Anterior cingulate cortex (tissue), 58 donors: Measurements from ENCODE around the gene ZFR.
"Not testable (repeated sequence)": the region's sequence is repeated elsewhere in the genome, so short reads cannot be mapped to it uniquely, and the experiment has no call there.

Experiments used
- DNase-seq, 58 donors: peaks; one replicate each; lab custom pipeline; 2025; lab: John Stamatoyannopoulos, UW

Gene ZFR

DNA sequence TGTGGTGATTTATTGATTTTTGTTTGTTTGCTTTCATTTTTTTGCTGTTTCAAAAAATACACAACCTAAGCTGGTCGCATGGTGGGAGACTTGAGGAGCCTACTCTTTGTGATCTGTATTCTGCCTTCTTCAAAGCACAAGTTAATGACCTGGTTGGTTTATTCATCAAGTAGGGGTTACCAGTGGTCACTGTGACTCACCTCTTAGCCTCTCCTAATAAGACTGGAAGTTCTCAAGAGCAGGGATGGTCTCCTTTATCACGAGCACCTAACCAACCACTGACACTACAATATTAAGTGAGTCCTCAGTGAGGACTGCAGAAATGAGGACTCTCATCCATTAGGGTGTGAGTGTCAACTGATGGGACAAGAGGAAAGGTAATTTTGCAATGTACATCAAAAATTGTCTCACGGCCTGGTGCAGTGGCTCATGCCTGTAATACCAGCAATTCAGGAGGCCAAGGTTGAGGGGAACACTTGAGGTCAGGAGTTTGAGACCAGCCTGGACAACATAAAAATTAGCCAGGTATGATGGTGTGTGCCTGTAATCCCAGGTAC lies 118.2 kb downstream of the ZFR start:
- DNase-seq, result no peak

DNA sequence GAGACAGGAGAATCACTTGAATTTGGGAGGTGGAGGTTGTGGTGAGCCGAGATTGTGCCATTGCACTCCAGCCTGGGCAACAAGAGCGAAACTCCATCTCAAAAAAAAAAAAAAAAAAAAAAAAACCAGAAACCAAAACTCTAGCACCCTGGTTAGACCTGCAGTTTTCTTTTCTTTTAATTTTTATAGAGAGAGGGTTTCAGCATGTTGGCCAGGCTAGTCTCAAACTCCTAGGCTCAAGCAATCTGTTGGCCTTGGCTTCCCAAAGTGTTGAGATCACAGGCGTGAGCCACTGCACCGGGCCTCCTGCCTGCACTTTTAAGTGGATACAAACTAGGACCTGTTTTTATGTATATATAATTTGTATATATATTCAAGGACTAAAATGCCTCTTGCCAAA lies 118.9 kb downstream of the ZFR start:
- DNase-seq, result no peak

- peak in 23 of 58 donors; percentile 6 to 72 (median 26) for DNase-seq
Observed at GRCh38 chr5:32325062-32325461, 119.5 kb downstream of the ZFR start.

- no peak for DNase-seq
Observed at GRCh38 chr5:32323741-32324140, 120.8 kb downstream of the ZFR start.

GRCh38 chr5:32322882-32323281 lies 121.7 kb downstream of the ZFR start:
- DNase-seq, result no peak

DNA sequence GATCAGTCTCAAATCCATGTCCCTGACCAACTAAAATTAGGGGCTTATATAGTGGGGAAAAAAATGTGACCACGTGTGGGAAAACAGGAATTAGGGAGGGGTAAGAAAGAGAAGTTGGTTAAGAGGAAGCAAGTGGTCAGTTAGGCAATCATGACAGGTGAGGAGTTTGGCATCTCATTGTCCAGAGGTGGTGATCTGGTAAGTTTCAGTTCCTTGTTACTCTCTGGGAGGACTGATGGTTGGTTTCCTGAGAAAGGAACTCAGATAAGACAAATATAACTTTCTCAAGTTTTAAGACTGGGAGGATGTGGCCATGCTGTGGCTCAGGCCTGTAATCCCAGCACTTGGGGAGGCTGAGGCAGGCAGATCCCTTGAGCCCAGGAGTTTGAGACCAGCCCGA lies 122.8 kb downstream of the ZFR start:
- not testable (repeated sequence) for DNase-seq

DNA sequence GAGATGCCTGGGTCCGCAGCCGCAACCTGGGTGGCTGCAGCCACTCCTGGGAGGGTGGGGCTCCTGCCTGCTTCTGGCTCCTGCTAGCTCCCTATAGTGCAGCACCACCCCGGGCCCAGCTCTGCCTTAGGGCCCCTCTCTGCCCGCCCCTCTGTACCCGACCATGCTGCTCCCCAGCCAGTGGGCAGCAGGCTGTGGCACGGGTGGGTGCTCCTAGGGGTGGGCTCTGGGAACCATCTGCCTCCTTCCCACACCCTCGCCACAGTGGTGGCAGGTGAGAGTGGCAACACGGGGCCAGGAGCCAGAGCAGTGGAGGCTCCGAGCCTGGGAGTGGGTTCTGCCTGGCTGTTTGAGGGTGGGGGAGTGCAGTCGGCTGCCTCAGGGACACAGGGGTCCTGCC lies 124.0 kb downstream of the ZFR start:
- DNase-seq, result no peak

DNA sequence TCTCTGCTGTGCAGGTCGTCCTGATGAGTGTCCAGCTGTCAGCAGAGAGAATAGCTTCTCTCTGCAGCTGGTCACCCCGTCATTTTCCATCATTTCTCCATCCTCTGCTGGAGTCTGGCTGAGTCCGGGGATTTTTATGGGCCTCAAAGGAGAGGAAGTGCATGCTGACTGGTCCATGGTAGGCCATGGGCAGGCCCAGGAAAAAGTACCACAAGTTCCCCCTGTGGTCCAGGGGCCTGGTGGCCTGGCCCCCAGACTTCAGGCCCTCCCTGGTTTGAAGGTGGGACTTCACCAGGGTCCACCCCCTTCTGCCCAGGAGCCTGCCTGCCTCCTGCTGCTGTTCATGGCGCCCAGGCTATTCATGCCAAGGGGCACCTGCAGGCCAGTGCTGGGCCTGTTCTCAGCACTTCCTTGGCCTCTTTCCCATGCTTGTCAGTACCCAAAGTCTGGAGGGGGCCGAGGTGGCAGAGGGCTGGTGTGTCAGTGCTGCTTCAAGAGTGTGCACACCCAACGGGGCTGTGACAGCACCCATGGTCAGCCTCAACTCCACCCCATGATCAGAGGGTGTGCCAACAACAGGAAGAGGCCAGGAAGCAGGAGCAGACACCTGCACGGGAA lies 124.5 kb downstream of the ZFR start:
- no peak for DNase-seq

DNA sequence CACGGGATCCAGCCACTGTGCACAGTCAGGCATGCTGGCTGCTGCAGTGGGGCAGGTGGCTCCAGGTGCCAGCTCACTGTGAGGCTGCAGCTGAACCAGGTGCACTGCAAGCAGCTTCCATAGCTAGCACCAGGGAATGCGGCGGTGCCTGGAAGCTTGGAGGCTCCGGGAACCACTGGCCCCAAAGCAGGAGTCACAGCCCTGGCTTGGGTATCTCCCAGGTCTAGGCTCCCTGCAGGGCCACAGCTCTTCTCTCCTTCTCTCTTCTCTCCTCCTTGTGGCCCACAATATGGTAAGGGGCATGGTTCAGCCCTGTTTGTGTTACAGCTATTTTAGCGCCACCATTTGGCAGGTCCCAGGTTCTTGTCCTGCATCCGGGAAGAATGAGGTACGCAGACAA lies 125.1 kb downstream of the ZFR start:
- no peak for DNase-seq

DNA sequence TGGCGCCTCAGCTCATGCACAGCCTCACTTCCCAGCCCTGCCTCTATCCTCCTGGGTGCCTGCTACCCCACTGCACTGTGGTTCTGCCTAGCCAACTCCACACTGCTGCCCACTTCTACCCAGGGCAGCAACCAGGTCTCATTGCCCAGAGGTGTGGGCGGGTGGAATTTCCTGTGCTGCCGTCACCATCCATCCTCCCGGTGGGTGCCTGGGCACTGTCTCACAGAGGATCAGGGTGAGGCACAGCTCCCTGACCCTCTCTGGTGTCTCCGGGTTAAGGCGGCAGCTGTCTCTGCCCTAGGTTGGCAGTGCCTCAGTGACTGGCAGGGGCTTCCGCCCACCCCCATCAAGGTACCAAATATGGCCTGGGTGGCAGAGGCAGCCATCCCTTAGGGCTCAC lies 127.5 kb downstream of the ZFR start:
- no peak for DNase-seq

DNA sequence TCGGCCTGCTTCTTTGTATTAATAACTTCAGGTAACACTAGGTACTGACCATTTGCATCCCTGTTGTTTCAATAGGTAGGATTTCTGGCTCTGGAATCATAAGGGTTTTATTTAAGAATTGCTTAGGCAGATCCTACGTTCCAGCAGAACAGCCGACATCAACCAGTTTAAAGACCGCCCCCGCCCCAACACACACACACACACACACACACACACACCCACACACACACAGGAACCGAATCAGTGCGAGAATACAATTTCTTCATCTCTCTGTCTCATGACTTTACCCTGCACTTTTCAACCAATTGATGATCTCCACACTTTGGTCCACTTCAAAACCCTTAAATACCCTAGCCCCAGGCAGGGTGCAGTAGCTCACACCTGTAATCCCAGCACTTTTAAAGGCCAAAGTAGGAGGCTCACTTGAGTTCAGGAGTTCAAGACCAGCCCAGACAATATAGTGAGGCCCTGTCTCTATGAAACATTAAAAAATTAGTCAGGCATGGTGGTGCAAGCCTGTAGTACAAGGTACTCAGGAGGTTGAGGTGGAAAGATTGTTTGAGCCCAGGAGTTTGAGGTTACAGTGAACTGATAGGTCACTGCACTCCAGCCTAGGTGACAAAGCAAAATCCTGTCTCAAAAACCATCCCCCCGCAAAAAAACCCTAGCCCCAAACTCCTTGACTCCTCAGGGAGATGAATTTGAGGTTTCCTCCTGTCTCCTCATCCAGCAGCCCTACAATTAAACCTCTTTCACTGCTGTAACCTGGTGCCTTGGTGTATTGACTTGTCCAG lies 129.1 kb downstream of the ZFR start:
- DNase-seq, result peak in 8 of 58 donors; percentile 8 to 30 (median 14)

DNA sequence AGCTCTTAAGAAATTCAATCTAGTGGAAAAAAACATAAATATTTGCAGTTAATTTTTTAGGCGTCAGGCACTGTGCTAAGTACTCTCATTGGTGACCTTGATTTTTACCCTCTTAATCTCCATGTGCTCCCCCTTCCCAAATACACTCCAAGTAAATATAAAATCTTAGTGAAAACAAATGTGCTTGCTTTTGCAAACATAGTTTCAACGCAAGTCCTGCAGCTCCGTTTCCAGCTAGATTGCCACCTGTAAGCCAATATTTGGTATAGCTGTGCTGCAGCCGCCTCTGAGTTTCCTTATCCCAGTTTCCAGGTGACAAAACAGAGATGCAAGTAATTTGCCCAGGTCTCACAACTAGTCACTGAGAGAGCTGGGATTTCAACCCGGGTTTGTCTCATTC lies 129.9 kb downstream of the ZFR start:
- DNase-seq, result no peak

DNA sequence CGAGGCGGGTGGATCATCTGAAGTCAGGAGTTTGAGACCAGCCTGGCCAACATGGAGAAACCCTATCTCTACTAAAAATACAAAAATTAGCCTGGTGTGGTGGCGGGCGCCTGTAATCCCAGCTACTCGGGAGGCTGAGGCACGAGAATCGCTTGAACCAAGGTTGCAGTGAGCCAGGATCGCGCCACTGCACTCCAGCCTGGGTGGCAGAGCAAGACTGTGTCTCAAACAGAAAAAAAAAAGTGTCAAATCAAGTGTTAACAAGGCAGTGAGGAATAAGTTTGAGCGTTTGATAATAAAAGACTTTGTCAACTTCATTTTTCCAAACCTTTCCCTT lies 130.4 kb downstream of the ZFR start:
- not testable (repeated sequence) for DNase-seq

- peak; percentile 88 to 100 (median 99) for DNase-seq
Observed at GRCh38 chr5:32312595-32313332, 131.8 kb downstream of the ZFR start, which contains the start of gene MTMR12. Gene MTMR12 (minus strand): TSS chr5:32312939. CDS start chr5:32312838, 101 bp downstream.

GRCh38 chr5:32312197-32312594 lies 132.3 kb downstream of the ZFR start:
- DNase-seq, result peak in 44 of 58 donors; percentile 14 to 68 (median 40)

- DNase-seq, result no peak
Observed at GRCh38 chr5:32311404-32312196, 132.9 kb downstream of the ZFR start.

GRCh38 chr5:32309761-32310160 lies 134.8 kb downstream of the ZFR start:
- no peak for DNase-seq

DNA sequence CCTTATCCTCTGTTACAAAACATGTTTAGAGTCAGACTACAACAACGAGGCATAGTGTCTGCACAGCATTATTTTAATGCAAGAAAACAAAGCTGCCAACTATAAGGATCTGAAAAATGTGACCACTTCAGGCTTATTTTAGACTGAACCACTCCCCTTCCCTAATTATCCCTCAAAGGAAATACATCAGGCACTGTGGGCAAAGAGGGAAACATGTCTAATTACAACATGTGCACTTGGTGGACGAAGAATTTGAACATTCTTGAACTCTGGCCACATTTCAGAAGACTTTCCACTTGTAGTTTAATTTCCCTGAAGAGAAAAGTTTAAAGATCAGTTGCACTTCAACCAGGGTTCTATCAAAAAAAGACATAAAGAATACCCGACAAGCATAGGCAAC lies 135.6 kb downstream of the ZFR start:
- DNase-seq, result no peak

GRCh38 chr5:32307769-32308194 lies 136.8 kb downstream of the ZFR start:
- DNase-seq, result no peak

GRCh38 chr5:32304622-32305021 lies 139.9 kb downstream of the ZFR start:
- peak in 7 of 58 donors; percentile 2 to 29 (median 11) for DNase-seq
